PC-3 (cell line): Measurements from ENCODE around the gene ARSG.
"Not testable (repeated sequence)": the region's sequence is repeated elsewhere in the genome, so short reads cannot be mapped to it uniquely, and the experiment has no call there.

Source experiments
- CTCF ChIP-seq: fragments of 300-600 bp; sonication (generic); conservative IDR thresholded peaks from 2 replicates; pipeline ENCODE4 v1.5.1; 2017; ENCODE audit warnings: antibody characterized with exemption, low read depth, mild to moderate bottlenecking, low read length
- EZH2 ChIP-seq: fragments of 300-600 bp; sonication (generic); IDR thresholded peaks from one replicate; pipeline ENCODE4 v1.6.1; 2017; ENCODE audit warnings: antibody characterized with exemption, mild to moderate bottlenecking, low read length; ENCODE audit not compliant: unreplicated experiment
- EZH2phosphoT487 ChIP-seq: fragments of 300-600 bp; sonication (generic); IDR thresholded peaks from 2 replicates; pipeline ENCODE4 v1.6.1; 2018; ENCODE audit warnings: mild to moderate bottlenecking, antibody characterized with exemption, low read length, borderline replicate concordance

GRCh38 chr17:68407656-68408055, 116.4 kb downstream of the ARSG start:
- TF ChIP-seq EZH2, CTCF, EZH2phosphoT487: not testable (repeated sequence)
